CD14-positive monocyte (primary cell): ENCODE measurements around the gene NXNL2. TPM values are rescaled to one million over a fixed set of nuclear protein-coding genes. Genes with fewer than 3 reads are reported as not detected.
A peak's percentile ranks its signal among the peaks of the same experiment; 100 is the strongest.

Source experiments
- DNase-seq, 3 donors: peaks; one replicate each; pipeline ENCODE4 v3.0.0-alpha.2; 2011 to 2022
- H2AFZ ChIP-seq: 2 replicates; pipeline ENCODE4 v1.6.0; 2012; ENCODE audit warnings: mild to moderate bottlenecking, low read depth, low read length, inconsistent platforms; ENCODE audit not compliant: insufficient read depth, poor library complexity, severe bottlenecking
- H3K27ac ChIP-seq, 2 donors: 1 replicate in 1 of 2; 2 replicates in 1 of 2; pipeline ENCODE4 v1.5.1; 2012 to 2013; ENCODE audit warnings: low read length in 2 of 2, control low read depth in 1 of 2, inconsistent platforms in 1 of 2, low read depth in 1 of 2, mild to moderate bottlenecking in 1 of 2
- H3K27me3 ChIP-seq, 2 donors: one replicate each; pipeline versions ENCODE4 v1.6.0 to v1.6.1; 2011 to 2013; ENCODE audit warnings: low read length in 2 of 2; ENCODE audit not compliant: control insufficient read depth in 2 of 2, insufficient read depth in 2 of 2
- H3K36me3 ChIP-seq, 2 donors: replicated peaks in 1 of 2; 1 replicate in 1 of 2; 2 replicates in 1 of 2; pipeline versions ENCODE4 v1.5.1 to v1.6.1; 2012 to 2013; ENCODE audit warnings: low read length in 2 of 2, control low read depth in 1 of 2, inconsistent platforms in 1 of 2, mild to moderate bottlenecking in 1 of 2; ENCODE audit not compliant: insufficient read depth in 2 of 2, control insufficient read depth in 1 of 2
- H3K4me1 ChIP-seq, 2 donors: 1 replicate in 1 of 2; 2 replicates in 1 of 2; pipeline versions ENCODE4 v1.5.1 to v1.6.1; 2012 to 2013; ENCODE audit warnings: low read length in 2 of 2, control low read depth in 1 of 2, inconsistent platforms in 1 of 2, mild to moderate bottlenecking in 1 of 2, moderate library complexity in 1 of 2; ENCODE audit not compliant: insufficient read depth in 2 of 2, control insufficient read depth in 1 of 2
- H3K4me2 ChIP-seq: replicated peaks from 2 replicates; pipeline ENCODE3; 2012; ENCODE audit warnings: low read length, moderate library complexity, mild to moderate bottlenecking; ENCODE audit not compliant: poor library complexity, severe bottlenecking; ENCODE audit errors: extremely low read depth
- H3K4me3 ChIP-seq, 3 experiments: fragments of 200-600 bp in 1 of 3; sonication (generic) in 1 of 3; replicated peaks in 1 of 3; 1 replicate in 2 of 3; 2 replicates in 1 of 3; pipeline ENCODE4 v1.5.1; 2011 to 2013; ENCODE audit warnings: low read length in 3 of 3, mild to moderate bottlenecking in 3 of 3, control low read depth in 2 of 3, low read depth in 2 of 3, inconsistent platforms in 1 of 3, moderate library complexity in 1 of 3
- H3K79me2 ChIP-seq: 2 replicates; pipeline ENCODE4 v1.6.0; 2012; ENCODE audit warnings: mild to moderate bottlenecking, control low read depth, inconsistent platforms, low read length, moderate library complexity; ENCODE audit not compliant: insufficient read depth
- H3K9ac ChIP-seq: 2 replicates; pipeline ENCODE4 v1.6.0; 2017; ENCODE audit warnings: low read length, mild to moderate bottlenecking; ENCODE audit not compliant: insufficient read depth, poor library complexity, severe bottlenecking
- H3K9me3 ChIP-seq, 2 donors: replicated peaks in 1 of 2; 1 replicate in 1 of 2; 2 replicates in 1 of 2; pipeline versions ENCODE4 v1.5.1 to v1.6.1; 2012 to 2013; ENCODE audit warnings: low read length in 2 of 2, control low read depth in 1 of 2; ENCODE audit not compliant: control insufficient read depth in 1 of 2, insufficient read depth in 1 of 2
- H4K20me1 ChIP-seq: 2 replicates; pipeline ENCODE4 v1.6.0; 2012; ENCODE audit warnings: mild to moderate bottlenecking, low read length, control low read depth, moderate library complexity; ENCODE audit not compliant: insufficient read depth
- H3K27ac Mint-ChIP-seq, 7 donors: one replicate each; pipeline ENCODE4 v1.8.0; 2020; ENCODE audit warnings: mild to moderate bottlenecking in 7 of 7, mixed read lengths in 7 of 7, moderate library complexity in 6 of 7, inconsistent platforms in 2 of 7
- H3K27me3 Mint-ChIP-seq, 3 donors: one replicate each; pipeline ENCODE4 v1.8.0; 2021 to 2022; ENCODE audit warnings: low read depth in 3 of 3, mild to moderate bottlenecking in 3 of 3, mixed read lengths in 3 of 3, moderate library complexity in 3 of 3, inconsistent platforms in 1 of 3
- H3K36me3 Mint-ChIP-seq, 2 donors: one replicate each; pipeline ENCODE4 v1.8.0; 2020; ENCODE audit warnings: mixed read lengths in 2 of 2, inconsistent platforms in 1 of 2, mild to moderate bottlenecking in 1 of 2
- H3K4me1 Mint-ChIP-seq: one replicate; pipeline ENCODE4 v1.8.0; 2020; ENCODE audit warnings: mild to moderate bottlenecking, mixed read lengths
- H3K4me3 Mint-ChIP-seq, 2 donors: one replicate each; pipeline ENCODE4 v1.8.0; 2020; ENCODE audit warnings: mild to moderate bottlenecking in 2 of 2, mixed read lengths in 2 of 2, moderate library complexity in 1 of 2
- H3K9me3 Mint-ChIP-seq, 7 donors: one replicate each; pipeline ENCODE4 v1.8.0; 2020 to 2022; ENCODE audit warnings: mixed read lengths in 7 of 7, mild to moderate bottlenecking in 6 of 7, moderate library complexity in 6 of 7, inconsistent platforms in 2 of 7
- WGBS: methylation state at CpG from one replicate; pipeline ENCODE4 v1.1.5; 2013; ENCODE audit warnings: missing lambda C conversion rate; ENCODE audit not compliant: insufficient coverage; 5-methylcytosine and 5-hydroxymethylcytosine counted together
- intact Hi-C, 2 donors: fragments of 100-400 bp; cut with micrococcal nuclease; formaldehyde crosslinking; loops; one replicate each; pipeline versions ENCODE4 v1.15.0 to v1.15.1; 2023
- polyA plus RNA-seq, 3 donors: library from polyadenylated mRNA; depleted of rRNA in 1 of 3; unstranded in 2 of 3; stranded (reverse) in 1 of 3; fragments of 300-500 nt in 2 of 3; fragments of >200 nt in 1 of 3; fragmentation: Illumina TruSeq in 2 of 3; gene quantifications; 1 replicate in 2 of 3; 2 replicates in 1 of 3; pipeline ENCODE4 v1.2.3, GENCODE V29; 2012 to 2021
- TF ChIP-seq, protein P1 (sequence below): fragments of 200-600 bp; IDR thresholded peaks from one replicate; pipeline ENCODE4 v1.8.0; 2022; ENCODE audit warnings: antibody characterized with exemption, mild to moderate bottlenecking

Gene NXNL2
- polyA plus RNA-seq, 3 donors, result not detected

DNA sequence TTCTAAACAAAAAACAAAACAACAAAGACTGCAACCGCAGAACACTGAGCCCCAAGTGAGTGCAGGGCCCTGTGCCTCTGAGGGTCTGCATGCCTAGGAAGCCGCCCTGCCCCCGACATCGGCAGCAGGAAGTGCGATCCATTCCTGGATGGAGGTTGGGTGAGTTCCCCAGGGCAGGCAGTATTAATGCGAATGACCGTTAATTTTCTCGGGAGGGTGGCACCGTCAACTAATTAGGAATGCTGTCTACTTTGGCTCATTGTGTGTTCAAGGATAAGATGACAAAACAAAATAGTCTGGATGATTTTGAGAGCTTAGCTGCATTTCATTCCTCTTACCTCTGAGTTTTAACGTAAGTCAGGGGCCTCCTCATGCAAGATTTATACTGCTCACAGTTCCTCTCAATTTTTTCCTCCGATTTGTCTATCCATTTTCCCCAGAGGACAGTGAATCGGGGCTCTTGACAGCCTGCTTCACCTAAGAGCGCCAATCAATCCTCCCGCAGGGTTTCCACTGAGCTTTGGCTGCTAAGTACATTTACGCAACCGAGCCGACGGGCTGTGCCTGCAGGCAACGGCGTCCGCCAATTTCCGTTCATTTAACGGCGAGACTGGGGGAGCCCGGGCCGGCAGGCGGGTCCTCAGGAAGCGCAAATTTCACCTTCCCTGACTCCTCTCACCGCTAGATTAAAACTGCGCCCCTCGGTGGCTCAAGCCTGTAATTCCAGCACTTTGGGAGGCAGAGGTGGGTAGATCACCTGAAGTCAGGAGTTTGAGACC lies 2.9 kb upstream of the NXNL2 start:
- H3K27me3 ChIP-seq, result peaks cover 29 to 49% of the 10 kb centered on the region in 2 donors
- peak overlapping the region; percentile 59 to 87 for H3K4me3 Mint-ChIP-seq
- no peaks in the 10 kb centered on the region for H3K79me2 ChIP-seq
- H3K4me2 ChIP-seq, result peak overlapping the region; percentile 44
- peaks cover 0 to 2% of the 10 kb centered on the region in 2 donors for H3K36me3 Mint-ChIP-seq
- H3K27ac Mint-ChIP-seq, result no peak overlapping the region
- 24% methylated on average over 22 of the region's 31 CpGs for WGBS
- peaks cover 41 to 56% (median 52%) of the 10 kb centered on the region in 3 donors for H3K27me3 Mint-ChIP-seq
- peaks cover 18 to 32% of the 10 kb centered on the region in 2 donors for H3K4me1 ChIP-seq
- TF ChIP-seq, protein P1, sequence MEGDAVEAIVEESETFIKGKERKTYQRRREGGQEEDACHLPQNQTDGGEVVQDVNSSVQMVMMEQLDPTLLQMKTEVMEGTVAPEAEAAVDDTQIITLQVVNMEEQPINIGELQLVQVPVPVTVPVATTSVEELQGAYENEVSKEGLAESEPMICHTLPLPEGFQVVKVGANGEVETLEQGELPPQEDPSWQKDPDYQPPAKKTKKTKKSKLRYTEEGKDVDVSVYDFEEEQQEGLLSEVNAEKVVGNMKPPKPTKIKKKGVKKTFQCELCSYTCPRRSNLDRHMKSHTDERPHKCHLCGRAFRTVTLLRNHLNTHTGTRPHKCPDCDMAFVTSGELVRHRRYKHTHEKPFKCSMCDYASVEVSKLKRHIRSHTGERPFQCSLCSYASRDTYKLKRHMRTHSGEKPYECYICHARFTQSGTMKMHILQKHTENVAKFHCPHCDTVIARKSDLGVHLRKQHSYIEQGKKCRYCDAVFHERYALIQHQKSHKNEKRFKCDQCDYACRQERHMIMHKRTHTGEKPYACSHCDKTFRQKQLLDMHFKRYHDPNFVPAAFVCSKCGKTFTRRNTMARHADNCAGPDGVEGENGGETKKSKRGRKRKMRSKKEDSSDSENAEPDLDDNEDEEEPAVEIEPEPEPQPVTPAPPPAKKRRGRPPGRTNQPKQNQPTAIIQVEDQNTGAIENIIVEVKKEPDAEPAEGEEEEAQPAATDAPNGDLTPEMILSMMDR, result no peak
- peak overlapping the region; percentile 46 for H2AFZ ChIP-seq
- H3K36me3 ChIP-seq, result no peaks in the 10 kb centered on the region
- H3K4me3 ChIP-seq, result peak overlapping the region in 1 of 3 experiments; percentile 23
- DNase-seq, result no peak
- H3K9ac ChIP-seq, result no peak overlapping the region
- no peaks in the 10 kb centered on the region for H4K20me1 ChIP-seq
- peaks cover 3% of the 10 kb centered on the region in 2 donors for H3K9me3 ChIP-seq
- H3K4me1 Mint-ChIP-seq, result peaks cover 28% of the 10 kb centered on the region
- H3K9me3 Mint-ChIP-seq, result peaks cover 0 to 9% (median 2%) of the 10 kb centered on the region in 7 donors
- intact Hi-C loops, result no loop called here
- H3K27ac ChIP-seq, result no peak overlapping the region

DNA sequence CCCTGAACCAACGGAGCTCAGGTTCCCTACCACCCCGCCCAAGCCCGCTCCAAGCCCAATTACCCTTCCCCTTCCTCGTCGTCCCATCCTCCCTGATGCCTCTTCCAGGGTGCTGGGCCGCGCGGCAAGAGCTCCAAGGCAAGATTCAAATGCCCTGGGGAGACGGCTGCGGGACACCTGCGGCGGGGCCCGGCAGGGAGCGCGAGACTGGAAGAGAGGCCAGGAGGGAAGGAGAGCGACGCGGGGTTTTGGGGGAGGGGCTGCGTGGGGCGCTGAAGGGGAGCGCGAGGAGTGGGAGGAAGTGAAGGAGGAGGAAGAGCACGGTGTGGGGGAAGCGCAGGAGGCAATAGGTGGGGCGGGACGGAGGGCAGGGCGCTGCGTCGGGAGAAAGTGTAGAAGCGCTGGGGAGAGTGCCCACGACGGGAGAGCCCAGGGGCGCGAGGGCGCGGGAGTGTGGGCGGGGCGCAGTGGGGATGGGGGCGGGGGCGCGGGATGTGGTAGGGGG lies 975 bp upstream of the NXNL2 start:
- TF ChIP-seq, protein P1, result no peak
- H3K9ac ChIP-seq, result no peak overlapping the region
- peak overlapping the region; percentile 59 for H2AFZ ChIP-seq
- peak overlapping the region; percentile 74 for H3K4me2 ChIP-seq
- H3K9me3 ChIP-seq, result peaks cover 3% of the 10 kb centered on the region in 2 donors
- H3K4me3 ChIP-seq, result peak overlapping the region in 1 of 3 experiments; percentile 71
- DNase-seq, result no peak
- intact Hi-C loops, result no loop called here
- Mint-ChIP-seq H3K27ac (peak overlapping the region in 2 of 7 donors; percentile 12 to 30), H3K9me3 (peaks cover 0 to 9% (median 2%) of the 10 kb centered on the region in 7 donors), H3K27me3 (peaks cover 46 to 68% (median 64%) of the 10 kb centered on the region in 3 donors), H3K4me1 (peaks cover 34% of the 10 kb centered on the region), H3K36me3 (peaks cover 0 to 2% of the 10 kb centered on the region in 2 donors), H3K4me3 (peak overlapping the region; percentile 60 to 77)
- H3K27ac ChIP-seq, result no peak overlapping the region
- peaks cover 29 to 57% of the 10 kb centered on the region in 2 donors for H3K27me3 ChIP-seq
- no peaks in the 10 kb centered on the region for H3K79me2 ChIP-seq
- H3K36me3 ChIP-seq, result no peaks in the 10 kb centered on the region
- H4K20me1 ChIP-seq, result no peaks in the 10 kb centered on the region
- H3K4me1 ChIP-seq, result peaks cover 18 to 40% of the 10 kb centered on the region in 2 donors
- WGBS, result 2% methylated on average over 22 of the region's 41 CpGs
